Measurements from ENCODE around the gene WDR19. TPM values are rescaled to one million over a fixed set of nuclear protein-coding genes. Genes with fewer than 3 reads are reported as not detected.

The WDR19 gene
- total RNA-seq, result 12.8 and 16.0 TPM in 2 replicates

GRCh38 chr4:39181905-39182638, at the start of gene WDR19:
Gene WDR19 (plus strand): TSS chr4:39182529. CDS start chr4:39182558, 29 bp downstream.

Small RNA genes lying within 50 kb of the gene (small RNA-seq; reads per million reads assigned to genes)
- gene RNU6-32P, result not detected

Other genes with a start within 250 kb of the WDR19 start
- gene TMEM156, start 150.1 kb upstream of the WDR19 start, total RNA-seq, result 2.3 and 3.3 TPM in 2 replicates
- gene KLHL5, start 120.3 kb upstream of the WDR19 start, total RNA-seq, result 60.8 and 86.6 TPM in 2 replicates
- gene RFC1, start 183.8 kb downstream of the WDR19 start, total RNA-seq, result 43.8 and 49.6 TPM in 2 replicates
- under 0.01 TPM in 1 of 2 replicates, not detected in the other for gene KLB, start 224.4 kb downstream of the WDR19 start, total RNA-seq

All from vein endothelial cell (primary cell).